HFF-Myc (cell line): ENCODE results near the gene U2AF1L4.
"Not testable (repeated sequence)": the region's sequence is repeated elsewhere in the genome, so short reads cannot be mapped to it uniquely, and the experiment has no call there.

Source experiments
- DNase-seq: peaks from one replicate; pipeline ENCODE4 v3.0.0-alpha.2; 2011; ENCODE audit warnings: low read depth; ENCODE audit errors: extremely low read depth
- H3K4me3 ChIP-seq: replicated peaks from 2 replicates; pipeline ENCODE4 v1.5.1; 2011; ENCODE audit warnings: low read depth, mild to moderate bottlenecking, control low read depth, low read length
- TF ChIP-seq, protein P1 (sequence below): IDR thresholded peaks from 2 replicates; pipeline ENCODE4 v1.5.1; 2012; ENCODE audit warnings: mild to moderate bottlenecking, low read depth, low read length, control low read depth; ENCODE audit errors: missing control alignments

Gene U2AF1L4

DNA sequence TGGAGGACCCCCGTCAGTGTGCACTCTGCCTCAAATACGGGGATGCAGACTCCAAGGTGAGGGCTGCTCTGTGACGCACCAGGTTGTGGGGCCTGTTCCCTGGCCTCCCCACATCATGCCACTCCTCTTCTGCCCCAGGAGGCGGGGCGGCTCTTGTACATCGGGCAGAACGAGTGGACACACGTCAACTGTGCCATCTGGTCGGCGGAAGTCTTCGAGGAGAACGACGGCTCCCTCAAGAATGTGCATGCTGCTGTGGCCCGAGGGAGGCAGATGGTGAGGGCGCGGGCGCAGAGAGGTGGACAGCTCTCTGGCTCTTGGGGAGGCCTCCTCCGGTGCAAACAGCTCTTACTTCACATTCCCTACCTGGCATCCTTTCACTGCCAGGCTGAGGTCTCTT lies 16.2 kb downstream of the U2AF1L4 start:
- TF ChIP-seq, protein P1, sequence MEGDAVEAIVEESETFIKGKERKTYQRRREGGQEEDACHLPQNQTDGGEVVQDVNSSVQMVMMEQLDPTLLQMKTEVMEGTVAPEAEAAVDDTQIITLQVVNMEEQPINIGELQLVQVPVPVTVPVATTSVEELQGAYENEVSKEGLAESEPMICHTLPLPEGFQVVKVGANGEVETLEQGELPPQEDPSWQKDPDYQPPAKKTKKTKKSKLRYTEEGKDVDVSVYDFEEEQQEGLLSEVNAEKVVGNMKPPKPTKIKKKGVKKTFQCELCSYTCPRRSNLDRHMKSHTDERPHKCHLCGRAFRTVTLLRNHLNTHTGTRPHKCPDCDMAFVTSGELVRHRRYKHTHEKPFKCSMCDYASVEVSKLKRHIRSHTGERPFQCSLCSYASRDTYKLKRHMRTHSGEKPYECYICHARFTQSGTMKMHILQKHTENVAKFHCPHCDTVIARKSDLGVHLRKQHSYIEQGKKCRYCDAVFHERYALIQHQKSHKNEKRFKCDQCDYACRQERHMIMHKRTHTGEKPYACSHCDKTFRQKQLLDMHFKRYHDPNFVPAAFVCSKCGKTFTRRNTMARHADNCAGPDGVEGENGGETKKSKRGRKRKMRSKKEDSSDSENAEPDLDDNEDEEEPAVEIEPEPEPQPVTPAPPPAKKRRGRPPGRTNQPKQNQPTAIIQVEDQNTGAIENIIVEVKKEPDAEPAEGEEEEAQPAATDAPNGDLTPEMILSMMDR: no peak
- DNase-seq: no peak
- no peak overlapping the region for H3K4me3 ChIP-seq

DNA sequence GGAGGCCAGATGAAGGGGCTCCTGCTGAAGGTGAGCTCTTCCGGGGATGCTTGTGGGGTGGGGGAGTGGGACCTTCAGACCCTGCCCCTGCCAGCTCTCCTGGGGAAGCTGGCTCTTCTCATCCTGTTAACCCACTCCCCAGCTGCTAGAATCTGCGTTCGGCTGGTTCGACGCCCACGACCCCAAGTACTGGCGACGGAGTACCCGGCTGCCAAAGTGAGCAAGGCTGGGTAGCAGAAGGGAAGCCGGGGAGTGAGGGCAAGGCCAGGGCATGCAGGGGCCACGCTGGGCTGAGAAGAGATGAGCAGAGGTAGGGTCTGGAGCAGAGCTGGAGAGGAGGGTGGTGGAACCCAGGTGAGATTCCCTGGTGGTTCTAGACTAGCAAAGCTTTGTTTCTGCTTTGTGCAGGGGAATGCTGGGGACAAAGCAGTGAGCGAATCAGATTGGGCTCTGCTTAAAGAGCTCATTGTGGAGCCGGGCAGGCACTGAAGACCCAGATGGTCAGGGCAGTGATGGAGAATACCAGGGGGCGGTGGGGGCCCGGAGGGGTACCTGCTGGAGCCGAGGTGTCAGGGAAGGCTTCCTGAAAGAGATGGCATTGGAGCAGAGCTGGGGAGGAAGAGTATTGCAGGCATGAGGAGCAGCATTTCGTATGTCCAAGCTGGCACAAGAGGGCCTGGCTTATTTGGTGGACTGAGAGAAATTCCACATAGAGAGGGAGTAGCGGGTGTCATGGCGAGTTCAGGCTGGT lies 17.1 kb downstream of the U2AF1L4 start:
- TF ChIP-seq, protein P1: no peak
- H3K4me3 ChIP-seq: no peak overlapping the region
- no peak for DNase-seq

DNA sequence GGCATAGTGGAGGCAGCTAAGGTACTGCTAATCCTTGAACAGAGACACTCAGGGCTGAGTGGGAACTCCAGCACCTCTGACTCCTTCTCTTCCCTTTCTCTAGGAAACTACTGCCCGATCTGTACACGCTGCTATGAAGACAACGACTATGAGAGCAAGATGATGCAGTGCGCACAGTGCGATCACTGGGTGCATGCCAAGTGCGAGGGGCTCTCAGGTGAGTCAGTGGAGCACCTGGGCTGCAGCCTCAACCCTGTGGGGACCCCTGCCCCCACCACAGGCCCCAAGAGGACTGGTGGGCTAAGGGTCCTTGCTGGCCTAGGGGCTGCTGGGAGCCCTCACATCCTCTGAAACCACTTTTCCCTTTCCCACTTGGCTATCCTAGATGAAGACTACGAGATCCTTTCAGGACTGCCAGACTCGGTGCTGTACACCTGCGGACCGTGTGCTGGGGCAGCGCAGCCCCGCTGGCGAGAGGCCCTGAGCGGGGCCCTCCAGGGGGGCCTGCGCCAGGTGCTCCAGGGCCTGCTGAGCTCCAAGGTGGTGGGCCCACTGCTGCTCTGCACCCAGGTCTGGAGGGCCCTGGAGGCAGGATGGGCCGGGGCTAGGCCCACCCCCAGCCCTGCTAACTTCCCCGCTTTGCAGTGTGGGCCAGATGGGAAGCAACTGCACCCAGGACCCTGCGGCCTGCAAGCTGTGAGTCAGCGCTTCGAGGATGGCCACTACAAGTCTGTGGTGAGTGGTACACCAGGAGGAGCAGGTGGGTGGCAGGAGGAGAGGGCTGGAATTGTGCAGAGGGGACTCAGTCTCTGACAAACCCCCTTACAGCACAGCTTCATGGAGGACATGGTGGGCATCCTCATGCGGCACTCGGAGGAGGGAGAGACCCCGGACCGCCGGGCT lies 17.9 kb downstream of the U2AF1L4 start:
- no peak for DNase-seq
- no peak overlapping the region for H3K4me3 ChIP-seq
- TF ChIP-seq, protein P1: no peak

DNA sequence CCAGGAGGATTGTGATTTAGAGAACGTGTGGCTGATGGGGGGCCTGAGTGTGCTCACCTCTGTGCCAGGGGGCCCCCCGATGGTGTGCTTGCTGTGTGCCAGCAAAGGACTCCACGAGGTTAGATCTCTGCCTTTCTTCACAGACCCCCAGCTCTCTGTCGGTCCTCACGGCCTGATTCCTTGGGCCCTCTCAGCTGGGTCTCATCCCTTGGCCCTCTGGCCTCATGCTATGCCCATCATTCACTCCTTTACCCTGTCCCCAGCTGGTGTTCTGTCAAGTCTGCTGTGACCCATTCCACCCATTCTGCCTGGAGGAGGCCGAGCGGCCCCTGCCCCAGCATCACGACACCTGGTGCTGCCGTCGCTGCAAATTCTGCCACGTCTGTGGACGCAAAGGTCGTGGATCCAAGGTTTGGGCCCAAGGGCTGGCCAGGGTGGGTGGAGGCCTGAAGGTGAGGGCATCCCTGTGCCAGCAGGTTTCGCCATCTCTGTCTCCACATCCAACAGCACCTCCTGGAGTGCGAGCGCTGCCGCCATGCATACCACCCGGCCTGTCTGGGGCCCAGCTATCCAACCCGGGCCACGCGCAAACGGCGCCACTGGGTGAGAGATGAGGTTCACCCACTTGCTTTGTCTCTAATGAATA lies 19.9 kb downstream of the U2AF1L4 start:
- DNase-seq: no peak
- no peak overlapping the region for H3K4me3 ChIP-seq
- TF ChIP-seq, protein P1: no peak

DNA sequence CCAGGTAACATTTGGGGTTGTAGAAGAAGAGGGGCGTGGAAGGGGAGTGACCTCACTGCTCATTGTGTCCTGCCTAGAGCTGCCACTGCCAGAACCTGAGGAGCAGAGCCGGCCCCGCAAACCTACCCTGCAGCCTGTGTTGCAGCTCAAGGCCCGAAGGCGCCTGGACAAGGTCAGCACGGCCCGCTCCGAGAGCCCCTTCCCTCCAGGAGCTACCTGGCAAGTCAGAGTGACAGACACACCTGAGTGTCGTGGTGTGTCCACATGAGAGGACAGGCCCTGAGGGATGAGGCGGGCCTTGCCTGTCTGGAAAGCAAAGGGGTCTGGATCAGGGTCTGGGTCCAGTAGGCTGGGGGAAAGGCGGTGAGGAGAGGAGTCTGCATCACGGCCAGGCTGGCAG lies 20.7 kb downstream of the U2AF1L4 start:
- no peak overlapping the region for H3K4me3 ChIP-seq

DNA sequence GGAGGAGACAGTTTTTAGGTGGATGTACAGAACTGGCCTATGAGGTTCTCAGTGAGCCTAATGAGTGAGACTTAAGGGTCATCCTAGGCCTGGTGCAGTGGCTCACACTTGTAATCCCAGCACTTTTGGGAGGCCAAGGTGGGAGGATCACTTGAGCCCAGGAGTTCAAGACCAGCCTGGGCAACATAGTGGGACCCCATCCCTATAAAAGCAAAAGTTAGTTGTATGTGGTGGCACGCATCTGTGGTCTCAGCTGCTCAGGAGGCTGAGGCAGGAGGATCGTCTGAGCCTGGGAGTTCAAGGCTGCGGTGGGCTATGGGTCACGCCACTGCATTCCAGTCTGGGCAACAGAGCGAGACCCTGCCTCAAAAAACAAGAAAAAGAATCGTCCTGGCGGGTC lies 21.1 kb downstream of the U2AF1L4 start:
- H3K4me3 ChIP-seq, DNase-seq: not testable (repeated sequence)

More for the DNA sequence above, 20.7 kb downstream of the U2AF1L4 start:
- no peak for DNase-seq
- TF ChIP-seq, protein P1: no peak

DNA sequence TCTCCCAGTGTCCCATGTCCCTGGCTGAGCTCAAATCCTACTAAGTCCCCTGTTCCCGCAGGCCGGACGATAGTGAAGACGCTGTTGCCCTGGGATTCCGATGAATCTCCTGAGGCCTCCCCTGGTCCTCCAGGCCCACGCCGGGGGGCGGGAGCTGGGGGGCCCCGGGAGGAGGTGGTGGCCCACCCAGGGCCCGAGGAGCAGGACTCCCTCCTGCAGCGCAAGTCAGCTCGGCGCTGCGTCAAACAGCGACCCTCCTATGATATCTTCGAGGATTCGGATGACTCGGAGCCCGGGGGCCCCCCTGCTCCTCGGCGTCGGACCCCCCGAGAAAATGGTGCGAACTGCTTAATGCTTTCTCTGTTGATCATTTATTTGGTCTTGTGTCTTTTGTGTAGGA lies 21.5 kb downstream of the U2AF1L4 start:
- no peak for DNase-seq
- no peak overlapping the region for H3K4me3 ChIP-seq
- TF ChIP-seq, protein P1: no peak
